Progenitor cell of endocrine pancreas (in vitro differentiated cells): ENCODE results near the gene RAB4A. TPM values are rescaled to one million over a fixed set of nuclear protein-coding genes. Genes with fewer than 3 reads are reported as not detected.

Experiments used
- DNase-seq: peaks from one replicate; pipeline ENCODE4 v3.0.0; 2021; ENCODE audit warnings: low spot score; ENCODE audit not compliant: unreplicated experiment
- H3K27ac Mint-ChIP-seq: 2 replicates; pipeline ENCODE4 v1.8.0; 2021; ENCODE audit warnings: mild to moderate bottlenecking, moderate library complexity, mixed read lengths
- H3K27me3 Mint-ChIP-seq: 2 replicates; pipeline ENCODE4 v1.8.0; 2021; ENCODE audit warnings: mixed read lengths
- H3K36me3 Mint-ChIP-seq: 2 replicates; pipeline ENCODE4 v1.8.0; 2022; ENCODE audit warnings: mixed read lengths; ENCODE audit not compliant: insufficient read depth
- H3K4me1 Mint-ChIP-seq: 2 replicates; pipeline ENCODE4 v1.8.0; 2021; ENCODE audit warnings: low read depth, mixed read lengths
- H3K4me3 Mint-ChIP-seq: 2 replicates; pipeline ENCODE4 v1.8.0; 2021; ENCODE audit warnings: low read depth, mild to moderate bottlenecking, moderate library complexity, mixed read lengths
- H3K9me3 Mint-ChIP-seq: 2 replicates; pipeline ENCODE4 v1.8.0; 2021; ENCODE audit warnings: low read depth, mixed read lengths
- CTCF ChIP-seq: fragments of 200-600 bp; sonication (generic); IDR thresholded peaks from one replicate; pipeline ENCODE4 v1.5.0; 2021; ENCODE audit warnings: antibody characterized with exemption, mild to moderate bottlenecking; ENCODE audit not compliant: unreplicated experiment
- total RNA-seq: library from RNA; stranded (reverse); gene quantifications from 2 replicates; pipeline ENCODE4 v1.2.1, GENCODE V29; 2021

The RAB4A gene
- total RNA-seq, 1 donor from 2014 or later: 130 TPM

- no peak for DNase-seq
- Mint-ChIP-seq H3K4me1 (peaks cover 5% of the 10 kb centered on the region), H3K27me3 (peaks cover 2% of the 10 kb centered on the region), H3K36me3 (peaks cover 4% of the 10 kb centered on the region), H3K4me3 (no peak overlapping the region), H3K27ac (no peak overlapping the region), H3K9me3 (no peaks in the 10 kb centered on the region)
- no peak for TF ChIP-seq CTCF
These were observed 10.6 kb upstream of the RAB4A start for GRCh38 chr1:229260297-229260696.

GRCh38 chr1:229262239-229262638, 8.7 kb upstream of the RAB4A start:
- H3K36me3 Mint-ChIP-seq: peaks cover 10% of the 10 kb centered on the region
- peaks cover 8% of the 10 kb centered on the region for H3K9me3 Mint-ChIP-seq
- H3K27ac Mint-ChIP-seq: no peak overlapping the region
- H3K4me3 Mint-ChIP-seq: no peak overlapping the region
- peaks cover 5% of the 10 kb centered on the region for H3K4me1 Mint-ChIP-seq
- no peak for DNase-seq
- no peaks in the 10 kb centered on the region for H3K27me3 Mint-ChIP-seq
- TF ChIP-seq CTCF: no peak

GRCh38 chr1:229263254-229263653, 7.7 kb upstream of the RAB4A start:
- no peak for TF ChIP-seq CTCF
- Mint-ChIP-seq H3K36me3 (peaks cover 15% of the 10 kb centered on the region), H3K27me3 (no peaks in the 10 kb centered on the region)

GRCh38 chr1:229264068-229264467, 6.8 kb upstream of the RAB4A start:
- Mint-ChIP-seq H3K27me3 (no peaks in the 10 kb centered on the region), H3K9me3 (peaks cover 11% of the 10 kb centered on the region), H3K4me1 (peaks cover 3% of the 10 kb centered on the region), H3K27ac (no peak overlapping the region), H3K4me3 (no peak overlapping the region), H3K36me3 (peaks cover 17% of the 10 kb centered on the region)
- DNase-seq: no peak
- no peak for TF ChIP-seq CTCF

More at GRCh38 chr1:229263254-229263653, 7.7 kb upstream of the RAB4A start:
- H3K27ac Mint-ChIP-seq: no peak overlapping the region
- H3K9me3 Mint-ChIP-seq: peaks cover 11% of the 10 kb centered on the region
- H3K4me3 Mint-ChIP-seq: no peak overlapping the region
- H3K4me1 Mint-ChIP-seq: peaks cover 3% of the 10 kb centered on the region
- DNase-seq: no peak

- no peak for DNase-seq
- Mint-ChIP-seq H3K36me3 (peaks cover 17% of the 10 kb centered on the region), H3K9me3 (peaks cover 11% of the 10 kb centered on the region), H3K4me1 (peaks cover 3% of the 10 kb centered on the region), H3K27ac (no peak overlapping the region), H3K4me3 (no peak overlapping the region), H3K27me3 (no peaks in the 10 kb centered on the region)
- TF ChIP-seq CTCF: no peak
These were observed 6.4 kb upstream of the RAB4A start for GRCh38 chr1:229264487-229264886.
